HG02571 (cell line): Measurements from ENCODE around the gene LY86.

Experiments used
- ATAC-seq: cut with Tn5 transposase; IDR thresholded peaks from one replicate; pipeline ENCODE4 v1.9.1; 2021; ENCODE audit warnings: mild to moderate bottlenecking, moderate library complexity; ENCODE audit not compliant: unreplicated experiment

Gene LY86

DNA sequence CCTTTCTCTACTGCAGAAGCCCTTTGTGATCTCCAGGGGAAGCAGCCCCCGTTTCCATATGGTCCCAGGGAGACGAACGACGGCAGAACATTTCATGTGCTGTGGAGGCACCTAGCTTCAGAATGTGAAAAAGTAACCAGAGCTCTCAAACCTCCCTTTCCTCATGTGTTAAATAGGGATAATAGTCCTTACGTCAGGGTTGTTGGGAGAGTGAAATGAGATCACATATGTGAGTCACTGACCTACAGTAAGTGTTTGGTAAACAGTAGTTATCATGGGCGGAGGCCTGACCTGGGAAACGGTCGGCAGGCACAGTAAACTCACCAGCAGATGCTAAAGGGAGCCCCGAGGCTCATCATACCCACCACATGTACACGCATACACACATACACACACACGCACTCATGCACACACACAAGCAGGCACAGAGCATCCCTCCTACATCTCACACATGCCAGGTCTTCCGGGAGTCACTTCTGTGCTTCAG, 89.7 kb downstream of the LY86 start:
- no peak for ATAC-seq

DNA sequence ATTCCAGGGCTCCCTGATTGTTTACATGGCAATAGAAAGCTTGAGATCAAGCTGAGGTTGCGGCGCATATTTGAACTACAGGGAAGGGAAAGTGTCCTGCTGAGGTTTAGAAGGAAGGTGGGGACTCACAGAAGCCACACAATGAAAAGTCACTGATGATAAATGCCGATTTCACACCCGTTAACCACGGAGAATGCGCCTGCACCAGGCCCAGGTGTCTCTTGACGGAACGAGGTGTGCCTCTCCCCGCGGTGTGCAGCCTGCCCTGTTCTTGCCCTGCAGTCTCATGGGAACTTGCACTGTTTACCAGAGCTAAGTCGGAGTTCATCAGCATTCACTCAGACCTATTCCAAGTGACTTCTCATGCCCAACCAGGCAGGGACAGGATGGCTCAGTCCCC, 90.3 kb downstream of the LY86 start:
- ATAC-seq = no peak

DNA sequence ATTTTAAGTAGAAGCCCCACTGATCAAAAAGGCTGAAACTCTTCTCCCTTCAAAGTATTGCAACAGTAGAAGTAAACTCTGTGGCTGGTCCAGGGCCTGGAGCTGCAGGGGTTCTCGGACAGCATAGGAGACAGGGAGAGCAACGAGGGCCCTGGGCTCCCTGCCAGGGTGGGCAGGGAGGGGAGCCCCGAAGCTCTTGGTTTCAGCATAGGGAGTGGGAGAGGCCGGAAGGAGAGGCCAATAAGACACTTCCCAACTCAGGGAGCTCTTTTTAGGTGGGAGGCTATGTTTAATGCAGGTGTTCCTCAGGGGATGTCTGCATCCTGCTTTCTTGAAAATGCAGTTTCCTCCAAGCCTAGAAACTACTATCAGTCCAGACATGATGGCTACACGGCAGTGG, 91.1 kb downstream of the LY86 start:
- no peak for ATAC-seq

DNA sequence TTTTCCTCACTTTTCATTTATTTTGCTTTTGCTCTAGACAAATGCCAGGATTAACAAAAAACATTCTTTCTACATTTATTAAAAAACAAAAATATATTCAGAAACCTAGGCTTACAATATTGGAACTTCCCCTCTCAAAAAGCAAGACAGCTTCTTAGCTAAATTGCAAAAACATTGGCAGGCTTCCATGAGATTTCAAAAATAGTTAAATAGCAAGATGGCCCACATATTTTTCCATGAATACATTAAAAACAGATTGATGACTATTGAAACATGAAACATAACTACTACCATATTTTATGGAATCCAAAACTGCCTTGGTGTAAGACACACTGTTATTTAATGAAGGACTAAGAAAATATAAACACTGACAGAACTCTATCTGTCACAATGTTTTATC, 92.0 kb downstream of the LY86 start:
- no peak for ATAC-seq

DNA sequence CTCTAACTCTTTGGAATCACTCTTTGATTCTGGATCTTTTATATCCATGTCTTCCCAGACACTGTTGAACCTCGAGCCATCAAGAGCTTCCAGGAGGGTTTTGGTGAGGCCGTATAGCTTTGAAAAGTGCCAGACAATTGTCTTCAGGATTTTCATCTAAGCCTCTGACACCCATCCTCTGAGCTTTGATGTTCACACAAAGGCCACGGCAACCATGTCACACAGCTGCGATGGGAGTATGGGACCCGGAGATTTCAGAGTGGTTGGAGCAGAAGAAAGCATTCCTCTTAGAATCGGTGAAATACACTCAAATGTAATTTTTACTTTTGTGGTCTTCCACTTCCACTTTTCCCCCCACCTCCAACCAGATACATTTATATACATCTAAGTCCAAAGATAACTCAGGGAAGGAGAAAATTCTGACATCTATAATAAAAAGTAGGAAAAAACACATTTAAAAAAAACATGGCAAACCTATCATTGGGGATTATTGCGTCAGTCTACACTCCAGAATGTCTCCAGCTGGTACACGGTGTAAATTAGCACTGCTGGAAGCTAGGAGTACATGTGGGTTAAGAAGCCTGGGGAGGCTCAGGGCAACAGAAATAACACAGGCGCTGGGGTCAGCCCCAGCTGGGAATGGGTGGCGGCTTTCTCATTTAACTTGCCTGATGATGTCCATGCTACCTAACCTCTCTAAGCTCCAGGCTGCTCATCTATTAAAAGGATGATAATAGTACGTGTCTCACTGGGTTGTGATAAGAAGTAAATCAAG, 92.7 kb downstream of the LY86 start:
- ATAC-seq = no peak

DNA sequence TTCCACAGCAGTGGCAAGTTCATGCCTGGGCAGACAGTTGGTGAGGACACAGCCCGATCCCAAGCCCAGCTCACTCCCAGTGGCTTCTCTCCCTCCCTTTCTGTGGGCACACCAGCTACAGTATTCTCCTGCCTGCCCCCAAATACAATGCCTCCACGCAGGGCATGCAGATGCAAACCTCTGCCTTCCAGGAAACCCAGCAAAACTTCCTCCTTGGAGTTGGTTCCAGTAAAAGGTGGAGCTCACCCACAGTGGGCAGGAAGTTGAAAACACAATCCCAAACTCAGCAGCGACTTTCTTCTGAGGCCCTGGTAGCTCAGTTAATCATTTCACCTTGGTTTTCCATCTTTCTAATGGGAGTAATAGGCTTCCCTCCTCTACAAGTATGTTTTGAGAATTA, 93.7 kb downstream of the LY86 start:
- ATAC-seq = no peak

DNA sequence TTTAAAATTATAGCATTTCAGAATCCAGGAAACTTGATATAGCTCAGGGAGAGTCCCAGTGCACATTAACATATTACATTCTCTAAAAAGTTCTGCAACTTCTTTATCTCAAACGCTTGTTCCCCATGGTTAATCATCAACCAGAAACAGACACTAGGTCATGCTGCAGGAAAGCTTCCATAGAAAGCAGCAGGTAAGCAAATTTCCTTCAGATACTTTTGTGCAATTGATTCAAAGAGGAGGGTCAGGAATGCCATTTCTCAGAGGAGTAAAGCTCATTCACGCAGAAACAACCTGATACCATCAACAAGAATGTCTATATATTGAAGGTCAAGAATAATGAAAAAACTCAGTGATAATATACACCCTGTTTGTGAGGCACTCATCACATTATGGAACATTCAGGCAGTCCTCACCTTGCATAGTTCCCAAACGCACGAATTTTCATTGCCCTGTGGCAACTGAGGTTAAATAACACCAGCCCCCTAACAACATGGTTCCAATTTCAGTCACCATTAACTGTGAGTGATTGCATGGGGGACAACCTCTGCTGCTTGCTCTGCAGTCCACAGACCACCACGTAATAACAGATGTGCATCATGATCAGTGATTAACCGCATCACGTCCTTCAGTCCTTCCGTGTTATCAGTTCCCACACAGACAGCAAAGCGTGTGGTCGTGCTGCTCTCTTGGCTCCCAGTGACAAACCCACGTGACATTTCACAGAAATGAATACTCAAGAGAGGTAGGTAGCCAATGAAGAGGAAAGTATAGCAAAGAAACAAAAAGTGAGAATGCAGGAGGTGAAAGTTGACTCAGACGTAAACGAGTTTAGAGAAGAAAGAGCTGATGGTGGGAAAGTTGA, 95.7 kb downstream of the LY86 start:
- ATAC-seq = peak; percentile 77

DNA sequence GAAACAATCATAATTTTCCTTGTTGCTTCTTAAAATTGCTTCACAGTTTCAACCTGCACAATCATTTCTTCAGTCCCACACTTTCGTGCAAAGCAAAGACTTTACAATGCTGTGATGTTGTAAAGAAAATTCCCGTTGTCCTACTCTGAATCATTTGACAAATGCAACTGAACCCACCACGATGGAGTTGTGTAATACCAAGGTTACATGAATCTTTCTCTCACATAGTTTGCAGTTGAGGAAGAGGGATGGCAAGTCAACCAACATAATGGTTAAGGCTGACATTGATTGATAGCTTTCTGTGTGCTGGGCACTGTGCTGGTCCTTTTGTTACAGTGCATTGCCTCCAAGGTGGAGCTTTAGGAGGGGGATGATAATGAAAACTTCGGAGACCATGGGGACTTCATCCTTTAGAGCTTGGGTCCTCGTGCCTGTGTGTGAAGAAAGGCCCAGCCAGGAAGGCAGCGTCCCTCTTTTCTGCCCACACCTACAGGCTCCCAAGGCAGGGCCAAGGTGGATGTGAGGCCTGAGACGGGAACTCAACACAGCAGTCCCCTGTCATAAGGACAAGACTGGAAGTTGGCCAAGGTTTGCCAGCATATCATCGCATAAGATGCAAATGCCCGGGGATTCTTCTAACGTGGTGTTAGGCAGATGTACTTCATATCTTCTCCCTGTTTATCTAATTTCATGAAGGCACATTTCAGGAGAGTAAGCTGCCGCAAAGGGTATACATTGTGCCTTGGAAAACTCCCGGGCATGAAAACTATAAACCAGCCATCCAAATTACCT, 96.9 kb downstream of the LY86 start:
- no peak for ATAC-seq

DNA sequence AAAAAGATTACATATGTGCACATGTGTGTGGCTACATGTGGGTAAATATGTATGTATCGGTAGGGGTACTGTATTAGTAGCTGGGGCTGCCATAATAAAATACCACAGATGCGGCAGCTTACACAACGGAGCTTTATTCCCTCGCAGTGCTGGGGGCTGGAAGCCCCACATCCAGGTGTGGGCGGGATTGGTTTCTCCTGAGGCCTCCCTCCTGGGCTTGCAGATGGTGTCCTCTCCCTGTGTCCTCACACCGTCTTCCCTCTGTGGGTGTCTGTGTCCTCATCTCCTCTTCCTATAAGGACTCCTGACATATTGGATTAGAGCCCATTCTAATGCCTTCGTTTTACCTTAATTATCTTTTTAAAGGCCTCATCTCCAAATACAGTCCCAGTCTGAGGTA, 97.7 kb downstream of the LY86 start:
- no peak for ATAC-seq

DNA sequence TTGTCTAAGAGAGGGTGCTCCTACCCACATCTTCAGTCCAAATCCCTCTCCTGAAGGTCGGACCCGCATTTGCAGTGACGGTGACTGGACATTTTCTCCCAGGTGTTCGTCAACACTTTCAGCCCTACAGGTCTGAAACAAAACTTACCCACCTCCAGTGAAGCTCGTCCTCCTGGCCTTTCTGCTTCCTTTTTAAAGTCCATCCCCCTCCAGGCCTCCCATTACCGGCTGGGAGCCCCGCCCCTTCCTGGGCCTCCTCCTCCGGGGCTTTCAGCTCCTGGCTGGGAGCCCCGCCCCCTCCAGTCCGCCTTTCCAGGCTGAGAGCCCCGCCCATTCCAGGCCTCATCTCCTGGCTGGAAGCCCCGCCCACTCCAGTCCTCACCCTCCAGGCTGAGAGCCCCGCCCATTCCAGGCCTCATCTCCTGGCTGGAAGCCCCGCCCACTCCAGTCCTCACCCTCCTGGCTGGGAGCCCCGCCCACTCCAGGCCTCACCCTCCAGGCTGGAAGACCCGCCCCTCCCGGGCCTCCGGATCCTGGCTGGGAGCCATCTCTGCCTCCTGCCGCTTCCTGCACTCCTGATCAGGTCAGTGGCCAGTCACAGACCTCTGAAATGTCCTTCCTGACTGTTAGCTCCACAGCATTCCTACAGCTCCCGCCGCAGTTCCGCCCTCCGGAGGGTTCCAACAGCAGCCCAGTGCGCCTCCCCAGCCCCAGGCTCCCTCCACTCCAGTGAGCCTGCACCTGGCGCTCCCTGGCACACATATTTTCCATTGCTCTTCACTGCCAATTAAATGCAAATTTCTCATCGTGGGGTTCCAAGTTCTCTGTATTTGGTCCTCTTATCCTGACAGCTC, 98.5 kb downstream of the LY86 start:
- ATAC-seq = no peak

DNA sequence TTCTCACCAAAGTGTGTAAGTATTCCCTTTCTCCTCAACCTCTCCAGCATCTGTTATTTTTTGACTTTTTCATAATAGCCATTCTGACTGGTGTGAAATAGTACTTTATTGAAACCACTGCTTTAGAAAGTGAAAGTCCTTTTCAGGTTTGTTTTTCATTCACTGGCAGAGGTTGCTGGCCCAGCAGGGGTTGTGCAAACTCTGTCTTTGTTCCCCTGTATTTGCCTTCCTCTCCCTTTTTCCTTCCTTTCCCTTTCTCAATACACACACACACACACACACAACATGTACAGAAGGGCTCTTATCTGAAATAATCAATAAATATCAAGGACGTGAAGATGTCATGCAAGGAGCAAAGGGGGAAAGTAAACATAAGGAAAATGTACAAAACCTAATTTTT, 99.8 kb downstream of the LY86 start:
- ATAC-seq = no peak

DNA sequence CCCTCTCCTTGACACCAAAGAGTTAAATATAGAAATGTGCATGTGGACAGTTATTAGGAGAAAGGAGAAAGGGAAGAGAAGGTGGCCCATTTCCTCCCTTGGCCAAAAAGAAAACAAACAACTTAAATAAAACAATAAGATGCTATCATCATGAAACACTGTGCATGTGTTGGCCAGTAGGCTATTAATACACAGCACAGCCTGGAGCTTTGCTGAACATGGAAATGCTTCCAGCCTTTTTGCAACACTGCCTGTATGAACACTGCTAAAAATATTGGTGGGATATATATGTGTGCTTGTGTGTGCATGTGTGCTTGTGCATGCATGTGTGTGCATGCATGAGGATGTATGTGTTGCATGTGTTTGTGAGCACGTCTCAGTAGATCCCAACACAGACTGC, 100.4 kb downstream of the LY86 start:
- no peak for ATAC-seq

DNA sequence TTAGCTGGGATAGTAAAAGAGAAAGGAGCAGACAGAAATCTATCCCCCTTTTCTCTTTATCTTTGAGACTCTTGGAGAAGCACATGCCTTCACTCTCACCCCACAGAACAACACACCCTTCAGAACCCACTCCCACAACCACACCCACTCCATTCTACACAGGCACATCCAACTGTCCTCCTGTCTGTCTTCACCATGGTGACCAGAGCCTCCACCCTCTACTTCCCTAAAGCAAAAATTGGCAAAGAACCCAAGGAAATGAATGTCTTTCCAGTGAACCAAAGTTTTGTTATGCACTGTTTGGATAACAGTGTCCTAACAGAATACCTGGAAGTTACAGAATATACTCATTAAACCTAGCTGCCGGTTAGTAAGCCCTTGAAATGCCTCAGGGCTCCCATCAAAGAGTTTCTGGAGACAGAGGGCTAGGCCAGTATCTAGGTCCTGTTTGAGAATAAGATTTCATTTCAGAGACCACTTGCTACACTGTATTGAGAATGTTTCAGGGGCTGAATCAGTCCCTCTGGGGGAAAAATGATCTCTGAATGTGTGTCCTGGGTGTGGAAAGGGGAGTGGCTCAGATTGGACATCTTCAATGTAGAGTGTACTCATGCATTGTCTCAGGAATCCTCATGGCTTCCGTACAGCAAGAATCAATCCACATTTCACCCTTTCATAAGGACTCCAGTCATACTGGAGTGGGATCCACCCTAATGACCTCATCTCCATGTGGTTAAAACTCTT, 101.1 kb downstream of the LY86 start:
- no peak for ATAC-seq

DNA sequence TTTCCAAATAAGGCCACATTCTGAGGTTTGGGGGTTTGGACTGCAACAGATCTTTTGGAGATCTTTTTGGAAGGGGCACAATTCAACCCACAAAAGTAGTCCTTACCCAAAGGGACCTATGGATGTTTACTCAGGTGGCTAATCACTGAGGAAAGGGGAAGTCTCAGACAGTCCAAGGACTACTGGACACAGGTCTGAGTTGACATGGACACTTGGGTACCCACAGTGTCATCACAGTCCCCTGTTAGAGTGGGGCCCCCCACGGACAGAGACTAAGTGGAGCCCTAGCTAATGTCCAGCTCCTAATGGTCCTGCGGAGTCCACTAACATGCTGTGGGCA, 101.6 kb downstream of the LY86 start:
- no peak for ATAC-seq

DNA sequence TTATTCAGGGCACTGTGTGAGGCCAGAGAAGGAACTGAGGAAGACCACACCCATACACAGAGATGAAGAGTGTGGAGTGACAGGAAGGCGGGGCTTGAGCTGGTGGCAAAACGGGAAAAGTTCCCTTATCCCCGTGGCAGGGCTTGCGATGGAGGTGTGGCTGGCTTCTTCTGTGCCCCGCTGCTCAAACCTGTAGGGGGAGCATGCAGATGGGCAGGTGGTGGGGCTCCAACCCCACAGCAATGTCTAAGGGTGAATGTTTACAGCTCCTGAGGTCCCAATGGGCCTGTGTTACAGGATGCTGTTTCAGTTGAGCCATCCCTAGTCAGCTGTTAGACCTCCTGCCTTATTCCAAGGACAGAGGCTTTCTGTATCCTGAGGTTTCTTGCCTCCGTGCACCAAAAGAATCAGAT, 105.9 kb downstream of the LY86 start:
- ATAC-seq = no peak

DNA sequence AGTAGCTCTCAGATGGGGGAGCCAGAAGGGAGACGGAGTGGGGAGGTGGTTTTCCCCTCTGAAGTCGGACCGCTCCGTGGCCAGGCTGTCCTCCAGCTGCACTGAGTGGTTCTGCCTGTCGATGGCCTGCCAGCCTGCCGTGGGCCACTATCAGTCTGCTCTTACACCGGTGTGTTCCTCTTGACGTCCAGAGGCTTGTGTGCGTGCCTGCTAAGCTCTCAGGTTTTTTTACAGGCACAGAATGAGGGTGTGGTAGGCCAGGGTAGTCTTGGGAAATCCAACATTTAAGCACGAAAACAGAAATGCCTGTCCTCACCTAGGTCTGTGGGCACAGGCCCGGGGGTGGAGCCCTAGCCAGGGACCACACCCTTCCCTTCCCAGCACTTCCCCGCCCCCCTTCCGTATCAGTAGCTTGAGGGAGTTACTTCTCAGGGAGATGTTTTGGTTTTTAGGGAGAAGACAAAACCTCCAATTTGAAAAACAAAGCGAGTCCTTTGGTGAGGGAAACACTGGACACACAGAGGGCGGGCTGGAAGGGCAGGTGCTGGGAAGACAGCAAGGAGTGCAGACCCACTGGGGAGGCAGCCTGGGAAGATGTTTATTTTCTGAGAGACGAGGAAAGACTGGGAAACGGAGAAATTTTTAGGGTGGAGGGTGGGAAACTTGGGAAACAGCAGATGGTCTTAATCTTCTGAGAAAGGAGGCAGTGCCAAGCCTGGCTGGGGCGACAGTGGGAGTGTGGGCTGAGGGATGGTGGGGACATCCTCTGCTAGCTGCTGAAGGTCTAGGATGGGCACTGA, 106.5 kb downstream of the LY86 start:
- ATAC-seq = no peak

DNA sequence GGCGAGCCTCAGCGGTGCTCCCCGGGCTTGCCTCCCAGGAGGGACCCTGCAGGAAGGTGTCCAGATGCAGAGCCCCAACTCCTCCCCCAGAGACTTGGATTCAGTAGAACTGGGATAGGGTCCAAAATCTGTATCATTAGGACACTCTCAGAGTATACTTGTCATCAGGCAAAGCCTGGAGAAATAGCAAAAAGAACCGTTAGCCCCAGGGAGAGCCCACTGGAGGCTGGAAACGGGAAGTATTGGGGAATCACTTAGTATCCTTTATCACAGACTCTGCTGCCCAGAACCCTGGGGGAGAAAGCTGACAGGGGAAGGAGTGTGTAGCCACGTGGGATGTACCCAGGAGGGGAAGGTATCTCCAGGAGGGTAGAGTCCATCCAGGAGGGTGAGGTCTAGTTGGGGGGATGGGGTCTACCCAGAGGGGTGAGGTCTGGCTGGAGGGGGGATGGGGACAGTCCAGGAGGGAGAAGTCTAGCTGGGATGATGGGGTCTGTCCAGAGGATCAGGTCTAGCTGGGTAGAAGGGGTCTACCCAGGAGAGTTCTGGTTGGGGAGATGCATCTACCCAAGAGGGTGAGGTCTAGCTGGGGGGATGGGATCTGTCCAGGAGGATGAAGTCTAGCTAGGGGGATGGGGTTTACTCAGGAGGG, 107.2 kb downstream of the LY86 start:
- no peak for ATAC-seq

DNA sequence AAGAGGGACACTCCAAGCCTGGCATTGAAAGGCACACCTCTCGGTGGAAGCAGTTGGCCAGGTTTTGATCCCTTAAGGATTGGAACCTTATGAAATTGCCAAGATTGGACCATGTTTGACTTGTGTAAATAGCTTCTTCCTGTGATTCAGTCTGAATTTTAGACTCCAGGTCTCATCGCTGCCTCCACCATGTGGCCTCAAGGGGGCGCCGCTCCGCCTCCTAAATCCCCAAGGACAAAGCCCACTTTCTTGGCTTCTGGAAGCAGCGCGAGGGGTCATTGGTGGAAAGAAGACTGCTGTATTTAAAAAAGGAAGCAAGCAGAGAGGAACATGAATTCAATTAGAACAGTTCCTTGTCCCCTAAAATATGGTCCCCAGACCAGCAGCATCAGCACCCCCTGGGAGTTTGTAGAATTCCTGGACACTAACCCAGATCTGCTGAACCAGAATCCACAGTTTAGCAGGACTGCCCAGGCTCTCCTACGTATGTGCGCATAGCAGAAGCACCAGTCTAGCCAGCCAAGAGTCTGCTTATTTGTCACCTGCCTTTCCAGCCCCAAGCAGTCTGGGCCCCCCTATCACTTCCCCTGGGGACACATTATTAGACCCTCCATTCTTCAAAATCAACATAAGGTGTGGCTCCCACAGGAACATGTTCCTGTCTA, 108.5 kb downstream of the LY86 start:
- no peak for ATAC-seq
